ENCODE results near the gene PLEKHA8.

Gene PLEKHA8, protein sequence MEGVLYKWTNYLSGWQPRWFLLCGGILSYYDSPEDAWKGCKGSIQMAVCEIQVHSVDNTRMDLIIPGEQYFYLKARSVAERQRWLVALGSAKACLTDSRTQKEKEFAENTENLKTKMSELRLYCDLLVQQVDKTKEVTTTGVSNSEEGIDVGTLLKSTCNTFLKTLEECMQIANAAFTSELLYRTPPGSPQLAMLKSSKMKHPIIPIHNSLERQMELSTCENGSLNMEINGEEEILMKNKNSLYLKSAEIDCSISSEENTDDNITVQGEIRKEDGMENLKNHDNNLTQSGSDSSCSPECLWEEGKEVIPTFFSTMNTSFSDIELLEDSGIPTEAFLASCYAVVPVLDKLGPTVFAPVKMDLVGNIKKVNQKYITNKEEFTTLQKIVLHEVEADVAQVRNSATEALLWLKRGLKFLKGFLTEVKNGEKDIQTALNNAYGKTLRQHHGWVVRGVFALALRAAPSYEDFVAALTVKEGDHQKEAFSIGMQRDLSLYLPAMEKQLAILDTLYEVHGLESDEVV

DNA sequence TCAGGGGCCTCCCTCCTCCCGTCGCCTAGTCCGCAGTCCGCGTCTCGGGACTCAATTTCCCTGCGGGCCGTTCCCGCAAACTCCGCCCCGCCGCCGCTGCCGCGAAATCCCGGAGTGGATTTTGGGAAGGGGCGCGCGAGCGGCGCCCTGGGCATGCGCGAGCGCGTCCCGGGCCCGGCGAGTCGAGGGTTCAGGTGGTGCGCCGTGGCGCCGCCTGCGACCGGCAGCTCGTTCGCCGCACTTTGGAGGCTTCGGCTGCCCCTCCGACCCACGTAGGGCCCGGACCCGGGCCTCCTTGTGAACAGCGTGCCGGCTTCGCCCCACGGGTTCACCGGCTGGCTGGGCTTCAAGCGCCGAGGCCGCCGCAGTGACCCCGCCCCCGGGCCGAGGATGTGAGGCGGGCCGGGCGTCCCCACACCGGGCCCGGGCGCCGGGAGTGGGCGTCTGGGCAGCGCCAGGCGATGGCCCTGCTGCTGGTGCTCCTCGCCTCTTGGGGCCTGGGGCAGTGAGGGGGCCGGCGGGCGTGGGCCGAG is at the start of gene PLEKHA8:
TSS of gene PLEKHA8 (plus strand) at position 197 of the 533 bp plus-strand sequence. CDS start 351 bp downstream, outside the sequence.
- peak; percentile 96 for DNase-seq (ENCODE audit: low spot score)

DNA sequence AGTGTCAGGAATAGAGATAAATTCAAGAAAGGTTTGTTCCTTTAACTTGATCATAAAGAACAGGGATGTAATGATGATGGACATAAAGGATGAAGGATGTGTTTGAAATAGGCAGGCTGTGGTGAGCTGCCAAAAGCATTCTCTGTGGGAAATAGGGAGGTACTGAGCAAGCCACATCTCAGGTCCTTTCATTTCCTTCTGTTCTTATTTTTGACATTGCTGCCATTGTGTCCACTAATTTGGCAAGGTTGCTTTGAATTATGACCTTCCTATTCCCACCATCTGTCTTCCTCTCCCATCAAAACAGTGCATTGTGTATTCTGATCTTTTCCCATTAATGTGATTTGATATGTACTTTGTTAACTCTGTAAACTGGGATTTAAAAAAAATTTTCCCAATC is 48.1 kb upstream of the PLEKHA8 start:
- no peak for DNase-seq (ENCODE audit: low spot score)

DNA sequence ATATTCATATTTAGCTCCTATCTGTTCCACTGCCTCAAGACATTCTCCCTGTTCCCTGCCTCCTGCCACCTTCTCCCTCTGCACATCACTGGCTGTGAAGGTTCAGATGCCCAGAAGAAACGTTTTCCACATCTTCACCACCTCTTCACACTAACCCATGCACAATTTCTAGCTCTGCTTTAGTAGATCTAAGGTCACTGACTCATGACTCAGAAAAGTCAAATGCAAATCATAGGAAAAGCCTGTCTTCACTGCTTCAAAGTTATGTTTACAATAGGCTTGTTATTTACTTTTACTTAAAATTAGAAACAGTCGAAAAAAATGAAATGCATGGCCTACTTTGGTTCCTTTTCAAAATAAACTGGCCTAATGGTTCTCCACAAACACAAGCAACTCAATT is 41.1 kb upstream of the PLEKHA8 start:
- no peak for DNase-seq (ENCODE audit: low spot score)

DNA sequence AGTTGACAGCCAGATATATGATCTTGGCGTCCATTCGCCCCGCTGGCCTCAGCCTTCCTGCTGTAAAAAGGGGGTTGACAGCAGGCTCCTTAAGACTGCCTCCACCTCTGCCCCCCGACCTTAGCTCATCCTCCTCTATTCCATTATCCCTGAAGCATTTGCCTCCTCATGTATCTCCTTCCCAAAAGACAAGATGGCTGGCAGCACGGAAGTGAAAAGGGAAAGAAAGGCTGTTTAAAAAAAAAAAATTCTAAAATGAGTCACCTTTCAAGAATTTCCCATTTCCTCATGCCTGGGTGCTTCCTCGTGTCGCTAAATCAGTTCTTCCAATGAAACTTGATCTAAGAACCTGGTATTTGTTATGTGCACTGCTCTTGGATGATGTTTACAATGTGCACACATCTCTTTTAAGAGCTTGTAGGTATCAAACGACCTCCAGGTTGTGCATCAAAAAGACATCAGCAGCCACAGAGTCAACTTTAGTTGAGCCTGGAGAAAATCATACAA is 40.3 kb upstream of the PLEKHA8 start:
- peak; percentile 83 for DNase-seq (ENCODE audit: low spot score)

DNA sequence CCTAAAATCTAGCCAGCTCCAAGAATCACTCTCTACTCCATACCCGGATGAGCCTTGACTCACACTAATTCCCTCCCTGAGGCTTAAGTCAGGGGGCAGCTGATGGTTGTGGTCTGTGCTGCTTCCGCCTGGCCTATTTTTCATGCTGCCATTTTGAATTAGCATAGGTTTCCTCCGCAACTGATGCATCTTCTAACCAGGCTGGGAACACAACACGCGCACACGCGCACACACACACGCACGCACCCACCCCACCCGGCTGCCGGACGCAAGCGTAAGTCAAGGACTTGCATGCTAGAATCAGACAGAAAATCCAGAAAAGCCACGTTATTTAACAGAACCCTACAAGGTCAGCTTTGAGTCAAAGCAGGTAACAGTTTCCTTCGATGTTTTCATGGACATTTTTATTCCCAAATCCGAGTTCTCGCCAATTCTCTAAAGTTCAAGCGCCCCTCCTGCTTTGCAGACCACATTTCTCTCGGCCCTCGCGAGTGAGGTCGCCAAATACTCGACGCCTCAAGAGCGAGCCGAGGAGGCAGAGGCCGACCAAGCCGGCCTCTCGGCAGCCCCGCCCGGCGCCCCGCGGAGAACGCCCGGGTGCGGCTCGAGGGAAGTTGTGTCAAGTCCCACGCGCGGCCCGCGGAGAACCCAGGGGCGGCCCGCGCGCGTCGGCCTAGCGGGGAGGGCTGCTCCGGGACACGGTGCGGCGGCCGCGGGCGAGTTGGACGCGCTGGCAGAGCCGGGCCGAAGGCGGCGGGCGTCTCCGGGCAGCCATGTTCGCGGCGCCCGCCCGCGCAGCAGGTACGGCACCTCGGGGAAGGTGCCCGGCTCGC is 39.6 kb upstream of the PLEKHA8 start:
- peak; percentile 66 for DNase-seq (ENCODE audit: low spot score)

DNA sequence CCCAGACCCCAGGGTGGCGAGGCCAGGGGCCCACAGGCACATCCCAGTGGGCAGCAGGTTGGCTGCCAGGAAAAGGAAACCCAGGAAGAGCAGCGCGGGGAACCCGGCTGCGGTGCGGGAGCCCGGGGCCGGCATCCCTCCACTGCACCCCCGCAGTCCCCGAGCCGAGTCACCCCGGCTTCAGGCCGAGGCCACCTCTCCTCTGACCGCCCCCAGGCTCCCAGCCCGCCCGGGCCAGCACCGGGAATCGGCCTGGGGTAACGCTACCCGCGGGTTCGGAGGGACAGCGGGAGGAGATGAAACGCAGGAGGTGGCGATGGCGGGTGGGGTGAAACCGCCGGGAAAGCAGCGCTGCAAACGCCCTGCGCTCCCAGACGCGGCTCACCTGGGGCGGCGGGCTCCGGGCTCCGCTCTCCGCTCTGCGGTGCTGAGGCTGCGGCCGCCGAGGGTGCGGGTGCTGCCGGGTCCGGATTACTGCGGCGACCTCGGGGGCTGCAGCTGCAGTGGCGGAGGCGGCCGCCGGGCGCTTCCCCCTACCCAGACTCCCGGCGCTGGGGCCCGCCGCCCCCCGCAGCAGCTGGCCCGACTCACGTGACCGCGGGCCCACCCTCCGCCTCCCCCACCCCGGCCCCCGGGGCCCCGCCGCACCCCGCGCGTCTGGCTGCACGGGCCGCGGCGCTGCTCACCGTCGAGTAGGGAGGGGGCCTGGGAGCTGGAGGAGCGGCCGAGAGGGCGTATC is 38.8 kb upstream of the PLEKHA8 start, which contains the start of gene SCRN1:
TSS of gene SCRN1 (minus strand) at position 545 of the 739 bp plus-strand sequence. CDS start 20,734 bp downstream, outside the sequence.
- peak; percentile 88 for DNase-seq (ENCODE audit: low spot score)

DNA sequence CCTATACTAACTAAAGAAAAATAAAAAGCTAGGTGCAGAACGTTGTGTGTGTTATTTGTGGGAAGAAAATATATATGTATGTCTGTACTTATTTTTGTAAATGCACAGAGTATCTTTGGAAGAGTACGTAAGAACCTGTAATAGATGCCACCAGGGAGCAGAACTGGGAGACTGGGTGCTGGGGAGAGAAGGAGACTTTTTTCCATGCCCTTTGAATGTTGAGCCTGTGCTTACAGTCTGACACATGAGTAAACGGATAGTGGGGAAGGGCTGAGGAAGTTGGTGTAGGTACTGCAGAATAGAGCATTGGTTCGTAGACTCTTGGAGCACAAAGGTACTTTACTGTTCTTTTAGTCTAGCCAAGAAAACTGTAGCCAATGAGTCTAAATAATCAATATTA is 37.3 kb upstream of the PLEKHA8 start:
- DNase-seq (ENCODE audit: low spot score) = no peak

DNA sequence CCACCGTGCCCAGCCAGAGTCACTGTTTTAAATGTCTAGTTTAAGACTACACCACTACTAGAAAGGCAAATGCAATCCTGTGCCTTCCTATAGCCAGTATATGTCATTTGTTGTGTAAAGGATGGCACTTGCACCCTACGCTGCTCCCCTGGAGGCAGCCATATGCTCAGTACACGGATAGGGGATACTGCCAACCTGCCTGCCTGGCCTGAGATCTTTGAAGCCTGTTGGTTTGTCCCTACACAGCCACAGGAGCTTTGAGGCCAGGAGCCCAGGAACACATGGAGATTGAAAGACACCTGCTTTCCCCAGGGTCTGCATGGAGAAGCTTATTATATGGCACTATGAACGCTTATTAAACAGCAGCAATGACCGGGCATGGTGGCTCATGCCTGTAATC is 36.3 kb upstream of the PLEKHA8 start:
- no peak for DNase-seq (ENCODE audit: low spot score)

DNA sequence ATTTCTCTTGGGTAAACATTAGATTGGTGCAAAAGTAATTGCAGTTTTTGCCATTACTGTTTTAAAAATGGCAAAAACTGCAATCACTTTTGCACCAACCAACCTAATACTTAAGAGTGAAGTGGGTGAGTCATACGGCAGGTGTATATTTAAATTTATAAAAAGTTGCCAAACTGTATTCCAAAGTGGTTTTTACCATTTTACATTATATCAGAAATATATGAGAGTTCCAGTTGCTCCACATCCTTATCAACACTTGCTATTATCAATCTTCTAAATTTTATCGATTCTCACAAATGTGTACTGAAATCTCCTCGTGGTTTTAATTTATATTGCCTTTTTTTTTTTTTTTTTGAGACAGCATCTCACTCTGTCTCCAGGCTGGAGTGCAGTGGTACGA is 35.1 kb upstream of the PLEKHA8 start:
- no peak for DNase-seq (ENCODE audit: low spot score)

DNA sequence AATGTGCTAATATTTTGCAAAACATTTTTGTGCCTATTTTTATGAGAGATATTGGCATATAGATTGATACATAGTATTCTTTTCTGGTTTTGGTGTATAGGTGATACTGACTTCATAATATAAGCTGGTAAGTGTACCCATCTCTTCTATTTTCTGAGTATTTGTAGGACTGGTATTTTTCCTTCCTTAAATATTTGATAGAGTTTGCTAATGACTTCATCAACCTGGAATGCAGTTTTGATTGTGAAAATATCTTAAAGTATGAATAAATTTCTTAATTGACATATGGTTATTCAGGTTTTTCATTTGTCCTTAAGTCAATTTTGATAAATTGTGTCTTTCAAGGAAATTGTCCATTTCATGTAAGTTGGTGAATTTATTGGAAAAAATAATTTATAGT is 32.6 kb upstream of the PLEKHA8 start:
- DNase-seq (ENCODE audit: low spot score) = no peak

DNA sequence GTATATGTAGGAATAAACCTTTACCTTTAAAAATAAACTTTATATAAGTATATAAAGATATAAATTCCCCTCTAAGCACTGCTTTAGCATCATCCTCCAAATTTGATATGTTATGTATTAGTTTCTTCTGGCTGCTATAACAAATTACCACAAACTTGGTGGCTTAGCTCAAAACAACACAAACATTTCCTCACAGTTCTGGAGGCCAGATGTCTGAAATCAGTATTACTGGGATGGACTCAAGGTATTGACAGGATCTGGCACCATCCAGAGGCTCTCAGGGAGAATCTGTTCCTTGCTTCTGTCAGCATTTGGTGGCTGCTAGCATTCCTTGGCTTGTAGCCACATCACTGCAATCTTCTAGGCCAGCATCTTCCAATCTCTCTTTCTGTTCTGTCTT is 31.9 kb upstream of the PLEKHA8 start:
- DNase-seq (ENCODE audit: low spot score) = no peak

DNA sequence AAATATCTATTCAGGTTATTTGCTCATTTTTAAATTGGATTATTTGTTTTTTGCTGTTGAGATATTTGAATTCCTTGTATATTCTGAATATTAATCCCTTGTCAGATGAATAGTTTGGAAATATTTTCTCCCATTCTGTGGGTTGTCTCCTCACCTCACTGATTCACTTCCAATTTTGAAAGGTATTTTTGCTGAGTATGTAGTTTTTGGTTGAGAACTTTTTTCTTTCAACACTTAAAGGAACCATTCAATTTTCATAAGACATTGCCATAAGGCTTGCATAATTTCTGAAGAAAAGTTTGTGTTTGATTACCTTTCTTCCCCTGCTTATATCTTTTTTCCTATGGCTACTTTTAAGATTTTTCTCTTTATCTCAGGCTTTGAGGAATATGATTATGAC is 29.7 kb upstream of the PLEKHA8 start:
- DNase-seq (ENCODE audit: low spot score) = no peak

DNA sequence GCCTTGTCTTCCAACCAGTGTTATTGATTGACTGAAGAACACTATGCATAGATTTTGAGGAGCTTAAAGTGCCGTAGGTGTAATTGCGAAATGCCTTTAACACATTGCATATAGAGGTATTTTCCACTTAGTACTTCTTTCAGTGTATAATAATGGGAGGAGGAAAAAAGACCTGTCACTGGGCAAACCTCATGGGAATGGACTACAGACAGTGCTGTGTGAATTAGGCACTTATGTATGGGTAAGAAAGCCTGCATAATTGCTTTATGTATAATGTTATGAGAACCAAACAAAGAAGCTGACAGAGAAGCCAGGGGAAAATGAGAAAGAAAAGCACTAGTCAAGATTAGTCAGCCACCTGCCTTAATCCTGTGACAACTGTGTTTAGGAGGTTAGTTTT is 26.2 kb upstream of the PLEKHA8 start:
- no peak for DNase-seq (ENCODE audit: low spot score)

DNA sequence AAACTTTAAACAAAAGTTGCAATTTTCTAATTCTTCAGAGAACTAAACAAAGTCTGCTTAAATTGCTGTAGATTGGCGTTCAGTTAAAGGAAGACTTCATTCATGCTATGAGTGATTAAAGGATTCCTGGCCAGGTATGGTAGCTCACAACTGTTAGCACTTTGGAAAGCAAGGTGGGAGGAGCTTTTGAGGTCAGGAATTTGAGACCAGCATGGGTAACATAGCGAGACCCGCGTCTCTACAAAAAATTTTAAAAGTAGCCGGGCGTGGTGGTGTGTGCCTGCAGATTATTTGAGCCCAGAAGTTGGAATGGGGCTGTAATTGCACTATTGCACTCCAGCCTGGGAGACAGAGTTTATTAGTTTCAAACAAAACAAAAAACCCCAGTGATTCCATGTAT is 25.1 kb upstream of the PLEKHA8 start:
- DNase-seq (ENCODE audit: low spot score) = no peak

DNA sequence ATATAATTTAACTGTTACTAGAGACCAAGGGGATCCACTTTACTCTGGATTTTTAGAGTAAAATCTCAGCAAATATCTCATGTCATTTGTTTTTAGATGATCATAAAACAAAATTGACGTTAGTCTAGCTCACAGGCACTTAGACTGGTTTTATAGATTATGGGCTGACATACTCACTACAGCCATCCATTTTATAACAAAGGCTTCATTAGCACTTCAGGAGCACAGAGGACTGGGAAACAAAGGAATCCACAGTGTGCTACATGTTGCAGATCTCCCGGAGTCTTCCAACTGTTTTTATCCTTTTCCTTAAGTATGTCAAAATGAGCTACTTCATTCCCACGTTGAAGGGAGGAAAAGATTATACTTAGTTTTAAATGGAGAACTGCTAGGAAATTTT is 22.7 kb upstream of the PLEKHA8 start:
- DNase-seq (ENCODE audit: low spot score) = no peak

DNA sequence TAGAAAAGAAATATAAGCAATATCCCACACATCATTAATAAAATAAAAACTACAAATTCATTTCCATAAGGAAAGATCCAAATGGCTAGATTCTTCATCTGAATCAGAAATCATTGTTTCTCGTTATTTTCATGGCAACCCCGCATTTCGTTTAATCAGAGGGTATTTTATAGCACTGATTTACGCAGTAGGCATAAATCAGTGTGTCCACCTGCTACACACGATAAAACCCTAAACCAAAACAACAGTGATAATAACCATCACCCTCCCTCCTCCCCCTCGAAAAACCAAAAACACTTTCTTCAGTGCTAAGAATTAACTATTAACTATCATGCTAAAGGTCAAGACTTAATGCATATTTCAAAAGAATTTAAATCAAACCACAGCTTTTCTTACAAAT is 18.2 kb upstream of the PLEKHA8 start:
- DNase-seq (ENCODE audit: low spot score) = no peak

DNA sequence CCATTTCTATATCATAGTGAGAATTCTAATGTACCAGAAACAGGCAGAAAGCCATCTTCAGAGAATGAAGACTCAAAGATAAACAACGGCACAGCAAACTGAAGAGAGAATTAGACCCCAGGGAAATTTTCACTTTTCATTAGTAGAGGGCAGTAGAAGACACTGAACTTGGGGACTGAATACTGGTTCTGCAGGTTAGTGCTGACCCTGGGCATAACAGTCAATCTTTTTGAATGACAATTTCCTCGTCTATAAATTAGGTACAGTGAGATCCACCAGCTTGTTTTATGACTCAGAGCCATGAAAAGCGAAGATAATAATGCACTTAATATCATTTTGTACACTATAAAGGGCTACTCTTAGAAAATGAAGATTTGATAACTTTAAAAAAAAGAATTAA is 15.5 kb upstream of the PLEKHA8 start:
- no peak for DNase-seq (ENCODE audit: low spot score)

DNA sequence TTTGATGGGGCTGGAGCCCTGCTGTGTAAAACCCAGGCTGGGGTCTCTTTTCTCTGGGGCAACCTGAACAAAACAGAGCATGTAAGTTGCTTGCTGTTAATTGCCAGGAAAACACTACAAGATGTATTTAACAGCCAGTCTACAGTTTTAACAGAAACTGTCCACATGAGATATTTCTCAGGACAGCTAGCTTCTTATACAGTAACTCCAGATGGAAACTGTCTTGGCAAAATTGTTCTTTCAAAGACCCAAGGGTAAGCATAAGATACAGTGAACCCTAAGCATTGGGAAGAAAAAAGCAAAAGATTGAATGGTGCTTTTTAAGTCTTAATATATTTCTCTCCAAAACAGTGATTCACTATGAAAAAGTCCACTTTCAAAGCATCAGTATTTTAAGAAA is 9.8 kb upstream of the PLEKHA8 start:
- no peak for DNase-seq (ENCODE audit: low spot score)

DNA sequence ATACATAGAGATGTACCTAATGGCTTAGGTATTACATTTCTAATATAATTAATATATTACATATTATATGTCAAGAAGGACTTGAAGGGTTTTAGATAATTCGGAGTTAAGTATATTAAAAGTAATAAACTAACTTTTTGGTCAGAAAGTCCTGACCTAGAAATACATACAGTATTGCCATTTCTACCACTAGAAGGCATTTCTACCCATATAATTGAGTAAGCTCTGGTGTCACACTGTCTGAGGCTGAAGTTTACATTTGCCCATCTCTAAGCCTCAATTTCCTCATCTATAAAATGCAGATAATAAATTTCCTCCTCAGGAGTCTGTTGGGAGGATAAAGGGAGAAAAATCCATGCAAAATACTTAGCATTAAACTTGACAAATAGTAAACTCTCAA is 8.8 kb upstream of the PLEKHA8 start:
- no peak for DNase-seq (ENCODE audit: low spot score)

DNA sequence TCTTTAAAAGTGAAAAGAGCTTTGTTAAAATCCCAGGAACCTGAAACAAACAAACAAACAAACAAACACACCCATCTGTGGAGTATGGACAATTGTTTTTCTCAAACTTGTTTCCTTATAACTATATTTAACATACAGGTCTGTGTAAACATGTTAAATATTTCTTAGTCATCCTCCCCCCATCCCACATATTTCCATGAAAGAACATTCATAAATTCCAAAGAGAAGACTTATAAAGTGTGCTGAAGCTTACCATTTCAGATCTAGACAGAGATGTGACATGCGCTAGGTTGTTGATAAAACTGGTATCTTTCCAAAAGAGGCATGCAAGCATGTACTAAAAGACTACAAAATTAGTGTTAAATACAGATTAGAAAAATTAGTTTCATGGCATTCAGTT is 8.3 kb upstream of the PLEKHA8 start:
- DNase-seq (ENCODE audit: low spot score) = no peak

DNA sequence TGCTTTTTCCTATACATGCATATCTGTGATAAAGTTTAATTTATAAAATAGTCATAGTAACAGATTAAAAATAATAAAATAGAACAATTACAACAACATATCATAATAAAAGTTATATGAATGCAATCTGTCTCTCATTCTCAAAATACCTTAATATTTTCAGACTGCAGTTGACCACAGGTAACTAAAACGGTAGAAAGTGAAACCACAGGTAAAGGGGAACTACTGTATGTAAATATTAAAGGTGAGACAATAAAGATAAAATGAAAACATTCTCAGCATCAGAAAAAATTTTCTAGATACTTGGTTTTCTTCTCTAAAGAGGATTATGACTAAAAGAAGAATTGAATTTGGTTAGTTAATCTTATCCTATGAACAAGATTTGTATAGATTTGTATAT is 7.7 kb upstream of the PLEKHA8 start:
- DNase-seq (ENCODE audit: low spot score) = no peak

DNA sequence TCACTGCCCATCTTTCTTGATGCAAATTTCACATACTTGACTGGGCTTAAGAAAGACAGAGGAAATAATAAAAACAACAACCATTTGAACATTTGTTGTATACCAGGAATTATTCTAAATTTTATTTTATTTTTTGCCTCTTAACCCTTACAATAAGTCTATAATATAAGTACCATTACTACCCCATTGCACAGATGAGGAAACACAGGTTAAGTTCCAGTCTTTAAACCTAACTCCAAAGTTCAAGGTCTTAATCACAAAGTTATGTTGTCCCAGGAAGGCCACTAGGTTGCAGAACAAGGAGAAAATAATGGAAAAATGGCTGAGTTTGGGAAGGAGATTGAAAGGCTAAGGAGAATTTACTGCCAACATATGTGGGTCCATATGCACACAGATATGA is 5.2 kb upstream of the PLEKHA8 start:
- DNase-seq (ENCODE audit: low spot score) = no peak
